Kidney epithelial cell (primary cell): ENCODE results near the gene CDKN2A. TPM values are rescaled to one million over a fixed set of nuclear protein-coding genes. Genes with fewer than 3 reads are reported as not detected.
"Not testable (repeated sequence)": the region's sequence is repeated elsewhere in the genome, so short reads cannot be mapped to it uniquely, and the experiment has no call there.

ENCODE experiments used
- DNase-seq: peaks from one replicate; pipeline ENCODE4 v3.0.0-alpha.2; 2010; ENCODE audit warnings: low read depth
- H3K27me3 ChIP-seq: 2 replicates; pipeline ENCODE4 v1.6.0; 2011; ENCODE audit warnings: low read length; ENCODE audit not compliant: control insufficient read depth, insufficient read depth
- H3K36me3 ChIP-seq: 2 replicates; pipeline ENCODE4 v1.5.1; 2011; ENCODE audit warnings: low read length; ENCODE audit not compliant: control insufficient read depth, insufficient read depth
- H3K4me3 ChIP-seq: 2 replicates; pipeline ENCODE4 v1.5.1; 2011; ENCODE audit warnings: low read depth, mild to moderate bottlenecking, control low read depth, low read length
- CTCF ChIP-seq: IDR thresholded peaks from 2 replicates; pipeline ENCODE4 v1.5.1; 2011; ENCODE audit warnings: mild to moderate bottlenecking, moderate library complexity, low read length, control low read depth, inconsistent platforms; ENCODE audit not compliant: insufficient read depth, poor library complexity, severe bottlenecking
- total RNA-seq: library from RNA; depleted of rRNA; stranded (reverse); fragments of >200 nt; gene quantifications from 2 replicates; pipeline ENCODE4 v1.2.3, GENCODE V29; 2015

CDKN2A gene
- total RNA-seq, 1 donor from 2014 or later = 1.7 TPM

- Histone ChIP-seq H3K36me3 (no peaks in the 10 kb centered on the region), H3K27me3 (peaks cover 11% of the 10 kb centered on the region), H3K4me3 (no peak overlapping the region)
- TF ChIP-seq CTCF = no peak
- DNase-seq = no peak
These were observed 32.6 kb downstream of the CDKN2A start for GRCh38 chr9:21961569-21961968.

GRCh38 chr9:21959268-21959667 is 34.9 kb downstream of the CDKN2A start:
- not testable (repeated sequence) for H3K4me3 ChIP-seq, H3K27me3 ChIP-seq, H3K36me3 ChIP-seq, DNase-seq

GRCh38 chr9:21958833-21959232 is 35.4 kb downstream of the CDKN2A start:
- TF ChIP-seq CTCF = no peak
- no peaks in the 10 kb centered on the region for H3K27me3 ChIP-seq
- H3K36me3 ChIP-seq = no peaks in the 10 kb centered on the region
- DNase-seq = no peak
- H3K4me3 ChIP-seq = no peak overlapping the region

GRCh38 chr9:21945606-21946005 is 48.6 kb downstream of the CDKN2A start:
- no peak for DNase-seq
- H3K36me3 ChIP-seq = no peaks in the 10 kb centered on the region
- H3K27me3 ChIP-seq = no peaks in the 10 kb centered on the region
- H3K4me3 ChIP-seq = no peak overlapping the region
- no peak for TF ChIP-seq CTCF

- H3K36me3 ChIP-seq = no peaks in the 10 kb centered on the region
- no peak for TF ChIP-seq CTCF
- DNase-seq = no peak
- H3K4me3 ChIP-seq = no peak overlapping the region
- H3K27me3 ChIP-seq = no peaks in the 10 kb centered on the region
These were observed 50.7 kb downstream of the CDKN2A start for GRCh38 chr9:21943464-21943863.

GRCh38 chr9:21941337-21941995 is 52.7 kb downstream of the CDKN2A start:
- H3K27me3 ChIP-seq = no peaks in the 10 kb centered on the region
- H3K4me3 ChIP-seq = no peak overlapping the region
- no peak for TF ChIP-seq CTCF
- no peak for DNase-seq
- no peaks in the 10 kb centered on the region for H3K36me3 ChIP-seq
